Renal pelvis (tissue), 4 donors: ENCODE measurements around the gene PTH1R. TPM values are rescaled to one million over a fixed set of nuclear protein-coding genes. Genes with fewer than 3 reads are reported as not detected.
A peak's percentile ranks its signal among the peaks of the same experiment; 100 is the strongest.

Experiments used
- DNase-seq: peaks from one replicate; pipeline ENCODE4 v3.0.0-alpha.2; 2013
- polyA plus RNA-seq, 3 donors: library from polyadenylated mRNA; unstranded; fragments of 120-200 nt; gene quantifications; one replicate each; pipeline ENCODE4 v1.2.1, GENCODE V29; 2013; ENCODE audit not compliant: insufficient read length in 3 of 3

PTH1R gene
- polyA plus RNA-seq, 3 donors = 247 to 269 (median 251) TPM

DNA sequence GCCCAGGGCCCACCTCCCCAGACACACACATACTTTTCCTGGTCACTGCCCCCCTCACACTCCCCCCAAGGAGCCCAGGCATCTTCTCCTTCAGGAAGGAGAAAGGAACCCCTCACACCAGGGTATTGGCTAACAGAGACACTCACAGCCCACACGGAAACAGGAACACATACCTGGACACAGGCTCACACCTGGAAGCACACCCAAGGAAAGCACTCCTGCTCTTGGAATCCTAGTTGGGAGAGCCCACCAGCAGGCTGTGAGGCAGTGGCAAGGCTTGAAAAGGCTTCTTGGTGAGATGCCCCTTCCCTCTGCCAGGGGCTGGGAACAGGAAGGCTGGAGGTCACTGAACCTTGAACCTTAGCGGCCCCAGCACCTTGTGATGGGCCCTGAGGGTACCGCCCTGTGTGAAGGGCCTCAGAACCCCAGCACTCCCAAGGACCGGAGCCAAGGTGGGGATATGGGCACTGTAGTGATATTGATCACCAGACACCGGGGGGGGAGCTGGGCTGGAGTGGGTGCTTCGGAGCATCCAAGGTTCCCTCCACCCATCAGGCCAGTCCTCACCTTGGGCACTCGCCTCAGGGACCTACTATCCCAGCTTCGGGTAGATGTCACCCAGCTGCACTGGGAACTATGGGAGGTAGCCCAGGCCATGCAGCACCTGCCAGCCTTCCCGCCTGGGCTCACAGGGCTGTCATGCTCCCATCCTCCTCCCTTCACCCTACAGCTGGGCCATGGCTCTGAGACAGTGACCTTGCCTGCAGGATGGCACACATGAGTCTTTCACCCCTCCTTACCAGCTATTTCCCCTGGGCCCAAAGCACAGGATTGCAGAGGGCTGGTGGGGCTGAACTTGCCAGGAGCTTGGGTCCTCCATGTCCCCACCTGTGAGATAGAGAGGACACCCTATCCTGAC is 30.6 kb upstream of the PTH1R start:
- DNase-seq = no peak

DNA sequence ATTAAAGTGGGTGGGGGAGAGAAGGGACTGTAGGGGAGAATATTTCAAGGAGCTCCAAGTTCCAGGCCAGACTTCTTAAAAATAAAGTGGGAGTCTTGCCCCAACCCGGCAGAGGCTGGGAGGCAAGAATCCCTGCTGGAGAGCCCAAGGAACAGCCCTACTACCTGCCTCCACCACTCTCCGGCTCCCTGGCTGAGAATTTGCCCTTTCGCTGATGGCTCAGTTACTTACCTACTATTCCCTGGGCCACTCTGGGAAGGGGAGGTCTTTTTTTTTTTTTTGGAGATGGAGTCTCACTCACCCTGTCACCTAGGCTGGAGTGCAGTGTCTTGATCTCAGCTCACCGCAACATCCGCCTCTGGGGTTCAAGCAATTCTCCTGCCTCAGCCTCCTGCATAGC is 29.8 kb upstream of the PTH1R start:
- no peak for DNase-seq

DNA sequence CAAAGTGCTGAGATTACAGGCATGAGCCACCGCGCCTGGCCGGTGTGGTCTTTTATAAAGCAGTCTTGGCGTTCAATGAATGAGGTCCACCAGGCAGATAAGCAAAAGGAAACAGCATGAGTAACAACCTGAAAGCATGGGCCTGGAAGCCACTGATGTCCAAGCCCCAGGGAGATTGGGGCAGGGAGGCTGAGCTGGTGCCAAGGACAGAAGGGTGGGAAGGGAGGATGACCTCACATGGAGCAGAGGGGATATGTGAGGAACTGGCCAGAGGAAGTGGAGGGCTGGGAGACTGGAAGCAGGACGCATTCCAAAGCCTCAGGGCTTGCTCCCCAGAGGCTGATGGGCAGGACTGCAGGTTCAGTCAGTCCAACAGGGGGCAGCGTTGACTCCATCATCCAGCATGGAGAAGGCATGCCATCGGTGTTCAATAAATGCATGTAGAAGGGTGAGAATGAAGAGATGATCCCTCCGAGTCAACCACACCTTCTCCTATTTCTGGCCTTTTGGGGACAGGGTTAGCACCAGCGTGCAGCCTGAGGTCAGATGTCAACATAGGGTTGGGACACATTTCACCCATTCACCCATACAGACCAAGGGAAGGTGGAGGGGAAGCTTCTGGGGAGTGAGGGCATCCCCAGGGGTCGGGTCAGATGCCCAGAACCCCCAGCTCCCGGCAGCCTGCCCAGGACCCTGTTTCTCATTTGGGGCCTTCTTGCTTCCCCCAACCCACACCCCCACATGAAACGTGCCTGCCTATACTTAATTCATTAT is 29.1 kb upstream of the PTH1R start:
- DNase-seq = no peak

DNA sequence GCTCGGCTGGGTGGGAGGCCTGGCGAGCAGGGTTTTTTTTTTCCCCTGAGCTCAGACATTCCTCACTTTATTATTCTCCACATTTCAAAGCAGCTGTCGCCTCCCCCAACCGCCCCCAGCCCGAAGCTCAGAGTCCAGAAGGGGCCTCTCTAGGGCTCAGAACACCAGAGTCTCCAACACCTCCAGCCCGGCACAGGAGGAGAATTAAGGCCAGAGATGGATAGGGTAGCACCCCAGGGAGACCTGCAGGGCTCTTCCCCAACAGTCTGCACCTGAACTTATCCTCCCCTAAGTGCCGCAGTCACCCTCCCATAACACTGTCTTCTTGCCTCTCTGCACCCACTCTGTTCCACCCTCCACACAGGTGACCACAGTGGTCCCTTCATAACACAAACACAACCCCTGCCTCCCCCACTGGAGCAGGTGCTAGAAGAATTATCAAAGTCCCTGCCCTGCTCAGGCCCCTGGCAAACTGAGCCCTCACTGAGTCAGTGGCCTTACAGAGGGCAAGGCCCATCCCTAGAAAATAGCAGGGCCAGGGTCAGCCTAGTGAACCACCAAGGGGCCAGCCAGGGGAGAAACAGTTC is 28.4 kb upstream of the PTH1R start:
- DNase-seq = peak; percentile 66

DNA sequence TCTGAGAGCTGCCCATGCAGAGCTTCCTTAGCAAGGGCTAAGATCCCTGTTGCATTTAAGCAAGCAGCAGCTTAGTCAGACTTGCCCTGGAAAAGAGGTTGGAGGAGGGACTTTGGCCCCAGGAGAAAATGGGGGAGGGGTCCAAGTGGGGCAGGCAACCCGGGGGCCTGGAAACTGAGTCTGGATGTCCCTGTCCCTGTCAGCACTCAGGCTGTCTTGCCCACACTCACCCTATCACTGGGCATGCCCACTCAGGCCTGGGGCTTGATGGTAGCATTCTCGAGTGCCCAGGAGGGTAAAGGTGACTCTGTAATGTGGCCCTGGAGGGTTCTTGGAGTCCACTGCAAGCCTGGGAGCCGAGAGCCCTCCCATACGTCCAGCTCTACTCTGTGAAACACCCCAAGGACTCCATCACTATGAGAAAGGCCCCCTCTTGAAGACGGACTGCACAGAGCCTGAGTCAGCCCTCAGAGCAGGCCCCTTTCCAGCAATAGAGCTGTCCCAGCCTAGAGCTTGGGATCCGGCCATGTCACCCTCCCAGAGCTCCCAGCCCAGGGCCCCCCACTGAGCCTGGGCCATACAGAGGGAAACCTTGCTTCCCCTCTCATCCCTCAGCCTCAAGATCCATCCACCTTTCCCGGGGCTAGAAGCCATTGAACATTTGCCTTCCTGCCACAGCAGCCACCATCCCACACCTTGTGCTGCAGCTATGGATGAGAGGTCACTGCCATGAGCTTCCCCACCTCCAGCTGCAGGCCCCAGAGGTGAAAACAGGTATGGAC is 27.6 kb upstream of the PTH1R start:
- no peak for DNase-seq

DNA sequence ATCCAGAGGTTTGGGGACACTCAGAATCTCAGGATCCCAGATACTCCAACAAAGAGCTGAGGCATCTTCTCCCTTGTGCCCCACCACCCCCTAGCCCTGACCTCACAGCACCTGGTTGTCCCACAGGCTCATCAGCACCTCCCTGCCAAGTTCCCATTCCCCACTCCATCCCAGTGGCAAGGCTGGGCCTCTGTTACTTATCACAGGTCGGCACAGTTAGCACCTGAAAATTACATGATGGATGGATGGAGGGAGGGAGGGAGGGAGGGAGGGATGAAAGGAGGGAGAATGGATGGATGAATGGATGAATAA is 27.1 kb upstream of the PTH1R start:
- DNase-seq = no peak

DNA sequence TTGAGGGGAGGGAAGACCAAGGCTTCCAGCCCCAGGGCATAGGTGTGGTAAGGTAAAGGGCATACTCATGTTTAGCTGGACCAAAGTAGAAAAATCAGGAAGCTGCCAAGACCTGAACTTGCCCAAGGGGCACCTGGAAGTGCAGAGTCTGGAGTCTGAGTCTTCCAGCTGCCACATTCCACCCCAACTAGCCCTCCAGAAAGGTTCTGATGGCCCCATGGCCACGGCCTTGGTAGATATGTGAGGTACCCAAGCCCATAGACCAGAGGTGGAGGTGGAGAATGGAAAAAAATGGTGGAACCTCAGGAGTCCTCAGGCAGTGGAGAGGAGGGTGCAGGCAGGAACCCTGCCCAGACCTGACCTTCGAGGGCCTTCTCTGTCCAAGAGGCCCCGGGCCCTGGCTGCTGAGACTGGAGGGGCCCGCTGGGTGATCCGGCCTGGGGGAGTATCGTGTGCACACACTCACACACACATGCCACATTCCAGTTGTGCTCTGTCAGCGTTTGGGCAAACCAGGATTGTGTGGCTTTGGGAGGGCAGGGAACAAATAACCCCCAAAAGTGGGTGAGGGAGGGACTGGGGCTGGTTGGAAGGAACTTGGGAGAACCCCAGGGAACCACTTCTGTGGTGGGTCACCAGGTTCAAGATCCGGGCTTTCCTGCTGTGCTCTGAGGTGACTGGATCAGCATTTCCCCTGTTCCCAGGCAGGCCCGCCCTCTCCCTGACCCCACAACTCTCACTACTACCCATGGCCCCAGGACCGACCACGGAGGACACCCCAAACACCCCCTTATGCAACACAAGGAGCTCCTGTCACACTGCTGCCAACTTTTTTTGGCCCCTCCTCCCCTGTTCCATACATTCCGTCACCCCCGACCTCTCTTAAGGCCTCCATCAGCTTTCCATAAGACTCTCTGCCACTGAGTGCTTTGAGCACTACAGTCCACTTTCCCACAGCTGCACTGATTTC is 25.9 kb upstream of the PTH1R start:
- no peak for DNase-seq

DNA sequence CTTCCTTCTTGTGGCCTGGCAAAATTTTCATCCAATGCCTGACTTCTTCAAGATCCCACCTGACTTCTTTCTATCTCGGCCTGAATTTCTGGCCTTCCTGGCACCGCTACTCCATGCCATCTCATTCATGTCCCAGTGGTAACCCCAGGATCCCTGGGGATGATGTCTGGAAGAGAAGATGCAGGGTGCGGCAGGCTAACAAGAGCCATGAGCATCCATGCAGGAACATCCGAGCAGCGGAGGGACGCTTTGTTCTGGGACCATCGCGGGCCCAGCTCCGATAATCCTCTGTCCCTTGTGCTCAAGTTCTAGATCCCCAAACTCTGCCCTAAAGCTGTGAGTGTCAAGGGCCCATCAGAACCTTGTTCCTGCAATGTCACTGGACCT is 25.2 kb upstream of the PTH1R start:
- DNase-seq = no peak

DNA sequence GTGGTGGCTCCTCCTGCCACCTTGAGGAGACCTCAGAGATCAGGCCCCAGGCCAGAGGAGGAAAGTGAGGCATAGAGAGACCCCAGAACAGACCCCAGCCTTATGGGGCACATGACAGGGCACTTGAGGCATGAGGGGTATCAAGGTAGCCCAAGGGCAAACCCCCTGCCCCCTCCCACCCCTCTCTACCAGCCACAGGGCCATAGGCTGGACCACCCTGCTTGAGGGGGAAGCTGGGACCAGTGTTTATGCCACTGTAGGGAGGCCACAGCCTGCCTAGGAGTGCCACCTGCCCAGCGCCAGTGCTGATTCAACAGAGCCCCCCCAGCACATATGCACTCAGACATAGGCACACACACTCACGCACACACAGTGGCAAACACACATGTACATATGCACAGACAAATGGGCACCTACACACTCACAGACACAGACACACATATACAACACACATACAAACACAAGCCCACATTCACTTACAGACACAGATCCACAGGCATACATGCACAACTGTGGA is 24.6 kb upstream of the PTH1R start:
- no peak for DNase-seq

DNA sequence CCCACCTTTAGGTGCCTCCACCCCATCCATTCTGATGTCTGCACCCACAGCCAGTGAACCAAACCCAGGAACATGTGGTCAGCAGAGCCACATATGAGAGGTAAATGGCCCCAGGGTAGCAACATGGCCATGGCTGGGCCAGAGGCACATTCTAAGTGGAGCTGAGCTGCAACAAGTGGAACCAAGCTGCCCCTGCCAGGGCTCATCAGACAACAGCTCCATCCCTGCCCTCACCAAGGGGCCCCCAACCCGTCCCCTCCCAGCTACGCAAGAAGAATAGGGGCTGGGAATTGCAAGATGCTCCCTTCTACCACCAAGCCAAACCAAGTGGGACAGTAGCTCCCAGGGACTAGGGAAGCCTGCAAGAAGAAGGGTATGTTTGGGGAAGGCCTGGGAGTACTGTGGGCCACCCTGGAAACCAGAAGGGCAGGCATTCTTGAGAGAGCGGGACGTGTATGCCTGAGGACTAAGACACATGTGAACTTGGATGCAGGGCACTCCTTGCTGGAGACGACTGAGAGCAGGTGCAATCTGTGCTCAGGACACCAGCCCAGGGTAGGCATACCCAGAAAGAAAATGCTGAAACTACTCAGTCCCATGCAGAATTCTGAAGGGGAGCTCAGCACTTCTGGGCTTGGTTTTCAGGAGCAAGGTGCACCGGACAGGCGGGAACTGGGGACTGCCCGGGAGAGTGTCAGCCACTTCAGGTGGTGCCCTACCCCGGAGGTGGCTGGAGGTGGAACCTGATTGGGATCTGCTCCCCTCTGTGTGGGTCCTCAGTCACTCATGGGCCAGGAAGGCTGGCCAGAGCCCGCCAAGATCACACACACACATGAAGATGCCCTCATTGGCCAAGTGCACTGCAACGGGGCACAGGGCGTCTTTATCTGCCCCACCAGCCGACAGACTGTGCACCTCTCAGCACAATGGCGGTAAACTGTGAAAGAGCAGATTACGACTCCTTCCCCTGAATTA is 23.8 kb upstream of the PTH1R start:
- no peak for DNase-seq

DNA sequence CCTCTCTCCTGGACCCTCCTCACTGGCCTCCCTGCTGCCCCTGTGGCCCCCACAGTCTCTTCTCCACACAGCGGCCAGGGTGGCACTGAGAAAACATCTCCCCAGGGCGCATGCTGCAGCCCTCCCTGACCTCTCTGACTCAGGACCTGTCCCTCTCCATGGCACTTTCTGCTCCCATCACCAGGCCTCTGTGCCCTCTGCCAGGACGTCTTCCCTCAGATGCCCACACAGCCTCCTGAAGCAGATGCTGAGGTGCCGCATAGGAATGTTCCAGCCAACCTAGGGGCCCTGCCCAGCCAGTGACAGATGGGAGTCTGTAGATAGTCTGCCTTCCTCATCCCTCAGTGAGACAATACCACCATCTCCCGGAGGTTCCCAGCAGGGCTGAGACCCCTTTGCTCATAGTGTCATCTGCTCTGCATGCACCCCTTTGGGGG is 22.9 kb upstream of the PTH1R start:
- no peak for DNase-seq

DNA sequence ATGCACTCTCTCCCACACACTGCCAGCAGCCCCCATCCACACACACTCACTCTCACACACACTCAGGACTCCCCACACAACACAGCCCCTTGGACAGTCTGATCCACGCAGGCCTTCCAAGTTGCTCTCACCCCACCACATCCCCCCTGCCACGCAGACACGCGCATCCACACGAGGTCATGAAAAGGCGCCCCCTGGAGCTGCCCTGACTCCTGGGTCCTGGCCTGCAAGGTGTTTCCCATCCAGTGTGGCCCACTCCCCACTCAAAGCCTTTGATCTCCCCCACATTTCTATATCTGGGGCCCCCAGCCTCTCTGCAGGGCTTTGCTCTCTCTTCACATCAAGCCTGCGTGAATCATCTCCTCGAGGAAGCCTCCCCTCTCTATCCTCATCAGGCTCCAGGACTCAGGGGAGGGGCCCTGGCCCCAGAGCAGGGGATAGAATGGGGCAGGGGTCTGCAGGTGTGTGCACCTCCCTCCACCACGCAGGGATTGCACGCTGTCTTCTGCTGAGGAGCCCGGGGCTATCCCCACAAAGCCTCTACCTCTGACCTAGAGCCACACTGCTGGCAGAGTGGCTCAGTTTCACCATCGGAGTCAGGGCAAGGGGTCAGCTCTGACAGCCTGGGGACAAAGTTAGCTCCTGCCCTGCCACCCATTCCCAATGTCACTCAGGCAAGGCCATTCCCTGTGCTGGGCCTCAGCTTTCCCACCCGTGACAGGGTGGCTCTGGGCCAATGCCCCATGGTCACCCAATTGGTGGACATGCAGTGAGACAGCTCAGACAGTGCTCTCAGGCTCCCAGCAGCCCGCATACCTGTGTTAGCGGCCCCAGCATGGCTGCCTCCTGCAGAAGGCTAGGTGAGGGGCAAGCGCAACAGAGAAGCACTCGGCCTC is 20.7 kb upstream of the PTH1R start:
- no peak for DNase-seq

DNA sequence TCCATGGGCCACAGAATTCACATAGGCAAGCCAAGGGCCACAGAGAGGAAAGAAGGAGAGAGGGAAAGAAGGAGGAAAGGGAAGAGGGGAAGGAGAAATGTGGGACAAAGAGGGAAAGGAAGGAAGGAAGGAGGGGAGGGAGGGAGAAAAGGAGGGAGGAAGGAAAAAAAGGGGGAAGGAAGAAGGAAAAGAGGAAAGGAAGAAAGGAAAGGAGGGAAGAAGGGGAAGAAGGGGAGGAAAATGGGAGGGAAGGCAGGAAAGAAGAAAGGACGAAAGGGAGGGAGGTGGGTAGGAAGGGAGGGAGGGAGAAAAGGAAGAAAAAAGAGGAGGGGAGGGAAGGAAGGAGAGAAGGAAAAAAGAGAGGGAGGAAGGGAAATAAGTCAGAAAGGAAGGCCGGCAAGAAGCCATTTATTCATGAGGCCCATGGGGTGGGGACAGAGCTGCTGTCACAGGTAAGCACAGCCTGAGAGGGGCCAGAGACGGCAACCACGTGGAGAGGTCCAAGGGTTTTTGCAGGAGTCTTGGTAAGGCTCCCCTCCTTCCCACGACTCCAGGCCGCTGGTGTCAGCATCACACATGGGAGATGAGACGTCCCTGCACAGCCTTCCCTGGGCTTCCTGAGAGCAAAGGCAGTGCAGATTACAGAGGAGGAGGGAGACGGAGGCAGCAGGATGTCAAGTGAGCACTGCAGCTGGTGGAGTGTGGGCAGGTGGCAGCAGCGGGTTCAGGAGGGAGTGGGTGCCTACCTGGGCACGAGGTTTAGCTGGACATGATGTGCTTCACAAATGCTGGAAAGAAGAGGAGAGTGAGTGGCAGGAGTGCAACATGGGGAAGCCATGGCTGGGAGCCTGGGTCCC is 19.8 kb upstream of the PTH1R start:
- DNase-seq = no peak

DNA sequence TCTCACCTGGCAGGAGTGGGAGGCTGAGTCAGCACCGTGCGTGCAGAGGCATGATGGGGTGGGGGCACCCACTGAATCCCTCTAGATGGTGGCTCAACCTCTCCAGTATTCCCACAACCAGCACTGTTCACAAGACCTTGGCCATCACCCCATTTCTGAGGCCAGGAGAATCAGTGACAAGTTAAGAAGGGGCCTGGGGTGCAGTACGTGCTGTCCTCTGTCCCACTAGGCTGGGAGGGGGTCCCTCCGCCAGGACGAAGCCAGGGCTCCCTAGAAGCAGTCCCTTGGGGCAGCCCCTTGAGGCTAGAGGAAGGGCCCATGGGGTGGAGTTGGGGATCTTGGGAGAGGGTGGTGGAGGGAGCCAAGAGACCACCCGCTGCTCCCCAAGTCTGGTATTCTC is 19.1 kb upstream of the PTH1R start:
- DNase-seq = no peak

DNA sequence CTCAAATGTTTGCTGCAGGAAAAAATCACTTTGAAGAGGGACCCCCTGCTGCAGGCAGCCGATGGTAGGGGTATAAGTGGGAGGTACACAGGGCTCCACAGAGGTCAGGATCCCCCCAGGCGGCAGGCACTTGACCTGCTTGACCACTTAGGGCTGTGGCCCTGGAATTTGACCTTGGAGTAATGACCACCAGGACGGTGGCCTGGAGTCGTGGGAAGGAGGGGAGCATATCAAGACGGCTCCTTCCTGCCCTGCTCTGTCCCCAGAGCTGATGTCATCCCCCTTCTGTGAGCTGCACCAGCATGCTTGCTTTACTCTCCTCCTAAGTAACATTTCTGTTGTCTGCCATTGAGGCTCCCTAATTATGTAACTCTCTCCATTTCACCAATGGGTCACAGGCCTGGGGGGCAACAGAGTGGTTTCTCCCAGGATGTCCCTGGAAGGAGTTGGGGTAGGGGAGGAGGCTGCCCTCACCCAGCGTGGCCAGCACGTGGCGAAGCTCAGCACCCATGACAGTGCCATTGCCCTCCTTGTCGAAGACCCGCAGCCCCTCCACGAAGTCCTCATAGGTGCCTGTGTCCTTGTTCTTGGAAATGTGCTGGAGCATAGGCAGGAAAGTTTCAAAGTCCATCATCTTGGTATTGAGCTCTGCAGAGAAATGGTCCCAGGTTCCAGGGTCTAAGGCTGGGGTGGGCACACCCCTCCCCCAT is 18.4 kb upstream of the PTH1R start:
- DNase-seq = no peak

DNA sequence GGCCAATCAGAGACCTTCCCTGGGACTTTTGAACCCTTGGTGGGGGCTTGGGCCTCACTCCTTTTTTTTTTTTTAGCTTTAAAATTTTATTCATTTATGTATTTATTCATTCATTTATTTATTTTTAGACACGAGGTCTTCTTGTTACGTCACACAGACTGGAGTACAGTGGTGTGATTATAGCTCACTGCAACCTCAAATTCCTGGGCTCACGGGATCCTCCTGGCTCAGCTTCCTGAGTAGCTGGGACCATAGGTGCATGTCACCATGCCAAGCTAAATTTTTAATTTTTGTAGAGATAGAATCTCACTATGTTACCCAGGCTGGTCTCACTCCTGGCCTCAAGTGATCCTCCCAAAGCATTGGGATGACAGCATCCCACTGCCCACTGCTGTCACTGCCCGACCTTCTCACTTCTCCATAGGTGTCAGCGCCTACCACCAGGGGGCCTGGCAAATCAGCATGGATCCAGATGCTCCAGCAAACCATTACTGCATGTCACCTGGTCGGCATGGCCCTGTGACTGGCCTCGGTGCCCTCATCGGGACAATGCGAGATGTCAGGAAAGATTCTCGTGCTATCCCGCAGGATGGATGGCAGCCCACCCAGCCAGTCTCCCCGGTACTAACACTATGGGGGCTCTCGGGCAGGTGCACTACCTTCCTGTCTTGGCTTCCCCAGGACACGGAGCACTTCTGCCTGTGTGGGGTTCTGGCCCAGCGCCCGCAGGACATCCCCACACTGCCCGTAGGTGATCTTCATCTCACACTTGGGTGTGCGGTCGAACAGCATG is 17.3 kb upstream of the PTH1R start:
- no peak for DNase-seq
